Camera-type eye (tissue), 1 donor: ENCODE results near the gene VPS51. TPM values are rescaled to one million over a fixed set of nuclear protein-coding genes. Genes with fewer than 3 reads are reported as not detected.

Source experiments
- total RNA-seq: library from RNA; depleted of rRNA; stranded (reverse); fragments of >200 nt; gene quantifications from one replicate; pipeline ENCODE4 v1.2.3, GENCODE V29; 2014

The VPS51 gene
- total RNA-seq = 643 TPM

DNA sequence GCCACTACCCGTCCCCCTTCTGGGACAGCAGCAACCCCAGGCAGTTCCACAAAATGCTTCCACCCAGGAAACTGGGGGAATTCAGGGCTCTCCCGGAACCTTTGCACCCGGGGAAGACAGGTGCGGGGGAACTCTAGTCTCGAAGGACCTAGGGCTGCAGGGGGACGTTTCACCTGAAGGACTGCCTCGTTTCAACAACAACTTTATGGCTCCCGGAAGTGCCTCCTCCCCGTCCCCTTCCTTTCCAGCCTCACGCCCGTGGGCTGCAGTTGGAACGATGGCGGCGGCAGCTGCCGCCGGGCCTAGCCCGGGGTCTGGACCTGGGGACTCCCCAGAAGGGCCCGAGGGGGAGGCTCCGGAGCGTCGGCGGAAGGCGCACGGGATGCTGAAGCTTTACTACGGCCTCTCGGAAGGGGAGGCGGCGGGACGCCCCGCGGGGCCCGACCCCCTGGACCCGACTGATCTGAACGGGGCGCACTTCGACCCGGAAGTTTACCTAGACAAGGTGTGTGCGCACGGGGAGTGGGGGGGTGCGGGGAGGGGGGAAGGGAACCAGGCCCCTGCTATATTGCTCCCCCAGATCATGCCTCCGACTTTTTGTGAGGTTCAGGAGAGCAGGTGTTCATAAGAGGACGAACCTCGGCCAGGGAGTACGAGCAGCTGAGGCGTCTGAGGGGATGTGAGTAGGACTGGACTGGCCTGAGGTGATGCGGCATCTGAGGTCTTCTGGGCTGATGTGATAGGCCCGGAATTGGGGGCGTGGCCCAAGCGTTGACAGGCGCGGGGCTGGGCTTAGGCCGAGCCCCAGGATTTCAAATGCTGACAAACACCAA lies at the start of gene VPS51:
Gene VPS51 (plus strand): TSS at position 241 of the 833 bp plus-strand sequence. CDS start 37 bp downstream, at position 278.

GRCh38 chr11:65058419-65059054 lies 37.5 kb upstream of the VPS51 start, which contains the start of gene NAALADL1:
TSS of gene NAALADL1 (minus strand) at chr11:65058553. CDS start at chr11:65058521, 32 bp downstream.

DNA sequence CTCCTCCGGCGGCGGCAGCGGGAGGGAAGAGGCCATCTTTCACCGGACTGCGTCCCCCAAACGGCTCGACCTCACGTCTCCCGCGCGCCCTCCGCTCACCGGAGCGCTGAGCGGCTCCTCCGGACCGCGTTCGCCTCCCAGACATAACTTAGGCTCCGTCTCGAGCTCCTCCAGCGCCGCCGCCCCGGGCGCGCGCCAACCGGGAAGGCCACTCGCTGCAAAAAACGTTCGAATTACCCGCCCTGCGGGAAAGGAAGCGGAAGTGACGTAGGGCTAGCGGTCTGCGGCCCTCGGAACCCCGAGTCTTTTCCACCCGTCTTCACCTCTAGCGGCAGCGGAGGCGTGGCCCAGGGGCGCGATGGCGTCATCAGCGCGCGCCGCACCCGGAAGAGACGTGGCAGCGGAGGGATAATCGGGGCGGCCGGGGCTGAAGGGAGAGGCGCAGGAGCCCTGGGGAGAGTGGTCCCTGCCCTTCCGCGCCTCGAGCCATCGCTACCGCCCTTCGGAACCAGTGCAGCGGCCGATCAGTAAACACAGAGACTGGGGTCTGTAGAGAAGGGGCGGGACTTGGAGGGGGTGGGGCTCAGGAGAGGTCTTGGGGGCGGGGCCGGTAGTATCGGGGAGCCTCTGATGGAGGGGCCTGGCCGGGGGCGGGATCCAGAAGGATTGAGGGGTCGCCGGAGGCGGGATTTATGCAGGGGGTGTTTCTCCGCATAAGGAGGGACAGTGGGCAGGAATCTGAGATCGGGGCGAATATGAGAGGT lies 12.0 kb upstream of the VPS51 start, which contains the start of the genes CDCA5 and ZFPL1:
Gene CDCA5 (minus strand): TSS at position 207 of the 764 bp plus-strand sequence. CDS start 62 bp downstream, at position 145.
Gene ZFPL1 (plus strand): TSS at position 389 of the 764 bp plus-strand sequence. CDS start 477 bp downstream, outside the sequence.

DNA sequence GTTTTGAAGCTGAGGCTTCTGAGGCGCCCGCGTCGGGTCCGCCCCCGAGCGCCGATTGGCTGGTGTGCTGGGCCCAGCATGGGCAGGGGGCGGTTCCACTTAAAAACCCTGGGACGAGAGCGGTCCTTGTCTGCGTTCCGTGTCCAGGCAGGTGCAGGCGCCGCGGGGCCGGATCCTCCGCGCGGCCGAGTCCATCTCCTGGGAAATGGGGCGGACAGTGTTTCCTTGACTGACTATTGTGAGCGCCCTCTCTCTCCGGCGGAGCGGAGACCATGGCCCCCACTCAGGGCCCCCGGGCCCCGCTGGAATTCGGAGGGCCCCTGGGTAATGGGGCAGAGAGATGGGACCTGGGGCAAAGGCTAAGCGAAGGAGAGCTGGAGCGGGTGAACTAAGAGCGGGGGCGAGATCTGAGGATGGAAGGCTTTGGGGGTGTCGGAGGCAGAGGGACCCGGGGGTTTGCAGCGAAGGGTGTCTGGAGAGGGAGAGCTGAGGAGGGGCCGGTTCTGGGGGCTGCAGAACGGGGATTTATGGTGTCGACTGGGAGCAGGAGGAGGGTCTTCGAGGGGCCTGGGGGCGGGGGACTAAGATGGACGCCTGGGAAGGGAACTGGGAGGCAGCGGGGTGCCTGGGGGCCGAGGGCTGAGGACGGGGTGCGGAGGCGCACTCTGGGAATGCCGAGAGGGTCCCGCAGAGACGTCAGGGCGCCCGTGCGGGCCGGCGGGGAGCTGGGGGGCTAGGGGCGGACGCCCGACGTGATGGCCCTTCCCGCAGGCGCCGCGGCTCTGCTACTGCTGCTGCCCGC lies 15.9 kb downstream of the VPS51 start, which contains the start of gene TM7SF2:
Gene TM7SF2 (plus strand): TSS at position 129 of the 802 bp plus-strand sequence. CDS start 144 bp downstream, at position 273.

GRCh38 chr11:65117206-65118096 lies 21.4 kb downstream of the VPS51 start, which contains the start of gene ZNHIT2:
TSS of gene ZNHIT2 (minus strand) at chr11:65117701. CDS start at chr11:65117653, 48 bp downstream.

GRCh38 chr11:65121865-65122696 lies 26.1 kb downstream of the VPS51 start, which contains the start of the genes FAU and MRPL49:
TSS of gene FAU (minus strand) at chr11:65122134. CDS start at chr11:65121813, 321 bp downstream.
TSS of gene MRPL49 (plus strand) at chr11:65122321. CDS start at chr11:65122347, 26 bp downstream.

DNA sequence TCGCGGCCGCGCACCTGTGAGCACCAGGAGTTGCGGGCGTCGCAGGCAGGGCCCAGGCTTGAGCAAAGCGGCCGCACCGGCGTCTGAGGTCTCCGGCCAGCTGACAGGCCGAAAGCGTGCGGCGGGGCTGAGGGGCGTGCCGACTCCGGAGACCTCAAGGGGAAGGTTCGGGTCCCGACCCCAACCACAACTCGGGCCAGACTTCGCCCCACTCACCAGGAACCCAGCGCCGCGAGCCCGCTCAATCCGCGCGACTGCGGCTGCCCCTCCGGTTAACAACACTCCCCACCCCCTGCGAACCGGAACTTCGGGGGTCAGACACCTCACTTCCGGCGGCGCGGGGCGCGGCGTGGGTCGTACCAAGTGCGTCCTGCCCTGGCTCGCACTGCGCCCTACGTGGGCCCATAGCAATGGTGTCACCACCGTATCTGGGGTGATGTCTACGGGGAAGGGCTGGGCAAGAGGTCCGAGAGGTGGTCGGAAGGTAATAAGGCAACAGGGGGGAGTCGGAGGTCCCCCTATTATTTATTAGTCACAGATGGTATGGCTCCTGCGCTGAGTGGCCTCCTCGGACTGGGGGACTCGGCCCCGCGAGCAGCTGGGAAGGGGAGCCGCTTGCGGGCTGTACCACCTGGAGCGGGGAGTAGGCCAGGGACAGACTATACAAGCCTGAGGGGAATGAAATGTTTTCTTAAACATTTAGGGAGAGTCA lies 38.4 kb downstream of the VPS51 start, which contains the start of gene SYVN1:
Gene SYVN1 (minus strand): TSS at position 280 of the 712 bp plus-strand sequence. CDS start 918 bp downstream, outside the sequence.

Other genes with a start within 250 kb of the VPS51 start
- gene EHD1, start 217.6 kb upstream of the VPS51 start, total RNA-seq = 64.3 TPM
- gene ATG2A, start 179.0 kb upstream of the VPS51 start, total RNA-seq = 15.8 TPM
- gene PPP2R5B, start 171.5 kb upstream of the VPS51 start, total RNA-seq = 23.0 TPM
- not detected for gene GPHA2, start 160.3 kb upstream of the VPS51 start, total RNA-seq
- gene MAJIN, start 124.1 kb upstream of the VPS51 start, total RNA-seq = not detected
- gene BATF2, start 99.2 kb upstream of the VPS51 start, total RNA-seq = 0.16 TPM
- 76.0 TPM for gene ARL2, start 82.1 kb upstream of the VPS51 start, total RNA-seq
- 15.1 TPM for gene SNX15, start 68.8 kb upstream of the VPS51 start, total RNA-seq
- 6.2 TPM for gene SAC3D1, start 55.0 kb upstream of the VPS51 start, total RNA-seq
- 22.0 TPM for gene NAALADL1, start 37.7 kb upstream of the VPS51 start, total RNA-seq
- 3.7 TPM for gene CDCA5, start 12.2 kb upstream of the VPS51 start, total RNA-seq
- gene ZFPL1, start 12.0 kb upstream of the VPS51 start, total RNA-seq = 28.7 TPM
- 45.1 TPM for gene TM7SF2, start 15.7 kb downstream of the VPS51 start, total RNA-seq
- gene ZNHIT2, start 21.5 kb downstream of the VPS51 start, total RNA-seq = 6.6 TPM
- 256 TPM for gene FAU, start 25.9 kb downstream of the VPS51 start, total RNA-seq
- gene MRPL49, start 26.1 kb downstream of the VPS51 start, total RNA-seq = 62.3 TPM
- 29.2 TPM for gene SYVN1, start 38.3 kb downstream of the VPS51 start, total RNA-seq
- not detected for gene SPDYC, start 74.0 kb downstream of the VPS51 start, total RNA-seq
- gene CAPN1, start 85.7 kb downstream of the VPS51 start, total RNA-seq = 91.5 TPM
- gene POLA2, start 165.7 kb downstream of the VPS51 start, total RNA-seq = 8.9 TPM
- gene CDC42EP2, start 218.7 kb downstream of the VPS51 start, total RNA-seq = 12.8 TPM
- gene DPF2, start 237.6 kb downstream of the VPS51 start, total RNA-seq = 60.6 TPM